GM23338 (cell line): ENCODE results near the gene DIP2C. TPM values are rescaled to one million over a fixed set of nuclear protein-coding genes. Genes with fewer than 3 reads are reported as not detected.

ENCODE experiments used
- ATAC-seq: fragments of 200-7000 bp; cut with Tn5 transposase; 3 replicates; pipeline ENCODE4 v1.9.1; 2020
- DNase-seq: peaks from one replicate; pipeline ENCODE4 v3.0.0-alpha.2; 2015; ENCODE audit warnings: low spot score
- H2AFZ ChIP-seq: fragments of 200-600 bp; sonication (generic); 2 replicates; pipeline ENCODE4 v1.8.0; 2016; ENCODE audit warnings: antibody characterized with exemption, mild to moderate bottlenecking, moderate library complexity
- H3F3A ChIP-seq: fragments of 200-600 bp; sonication (generic); replicated peaks from 2 replicates; pipeline ENCODE4 v1.8.0; 2017; ENCODE audit warnings: antibody characterized with exemption, mixed run types, low read depth
- H3K27ac ChIP-seq: fragments of 200-600 bp; sonication (generic); 2 replicates; pipeline ENCODE4 v1.6.1; 2016; ENCODE audit warnings: low read depth
- H3K27me3 ChIP-seq: fragments of 200-600 bp; sonication (generic); 2 replicates; pipeline ENCODE4 v1.8.0; 2016; ENCODE audit warnings: mild to moderate bottlenecking, mixed run types, moderate library complexity; ENCODE audit not compliant: insufficient read depth
- H3K36me3 ChIP-seq: fragments of 200-600 bp; sonication (generic); 2 replicates; pipeline ENCODE4 v1.8.0; 2016; ENCODE audit warnings: mild to moderate bottlenecking; ENCODE audit not compliant: insufficient read depth
- H3K4me1 ChIP-seq: fragments of 200-600 bp; sonication (generic); 2 replicates; pipeline ENCODE4 v1.8.0; 2016; ENCODE audit warnings: mild to moderate bottlenecking, moderate library complexity; ENCODE audit not compliant: insufficient read depth
- H3K4me2 ChIP-seq: fragments of 200-600 bp; sonication (generic); 2 replicates; pipeline ENCODE4 v1.7.1; 2017; ENCODE audit warnings: mixed run types
- H3K4me3 ChIP-seq: fragments of 200-600 bp; sonication (generic); 2 replicates; pipeline ENCODE4 v1.6.1; 2016; ENCODE audit warnings: mixed run types
- H3K79me2 ChIP-seq: fragments of 200-600 bp; sonication (generic); replicated peaks from 2 replicates; pipeline ENCODE4 v1.8.0; 2017; ENCODE audit warnings: mild to moderate bottlenecking; ENCODE audit not compliant: insufficient read depth
- H3K9me2 ChIP-seq: fragments of 200-600 bp; sonication (generic); 2 replicates; pipeline ENCODE4 v1.8.0; 2017; ENCODE audit not compliant: insufficient read depth
- H4K20me1 ChIP-seq: fragments of 200-600 bp; sonication (generic); replicated peaks from 2 replicates; pipeline ENCODE4 v1.8.0; 2017; ENCODE audit warnings: mild to moderate bottlenecking; ENCODE audit not compliant: insufficient read depth
- H3K27ac Mint-ChIP-seq: 2 replicates; pipeline ENCODE4 v1.8.0; 2020; ENCODE audit warnings: inconsistent platforms, mild to moderate bottlenecking, moderate library complexity, mixed read lengths
- H3K27me3 Mint-ChIP-seq: 3 replicates; pipeline ENCODE4 v1.8.0; 2022; ENCODE audit warnings: low read depth, mild to moderate bottlenecking, moderate library complexity, mixed read lengths, inconsistent platforms; ENCODE audit not compliant: insufficient read depth, poor library complexity
- H3K36me3 Mint-ChIP-seq: 3 replicates; pipeline ENCODE4 v1.8.0; 2021; ENCODE audit warnings: low read depth, mild to moderate bottlenecking, inconsistent platforms, moderate library complexity, mixed read lengths
- H3K4me1 Mint-ChIP-seq: 3 replicates; pipeline ENCODE4 v1.8.0; 2020; ENCODE audit warnings: mild to moderate bottlenecking, inconsistent platforms, mixed read lengths
- H3K4me3 Mint-ChIP-seq: 3 replicates; pipeline ENCODE4 v1.8.0; 2021; ENCODE audit warnings: moderate library complexity, mild to moderate bottlenecking, inconsistent platforms, mixed read lengths
- H3K9me3 Mint-ChIP-seq: 3 replicates; pipeline ENCODE4 v1.8.0; 2020; ENCODE audit warnings: moderate library complexity, mild to moderate bottlenecking, inconsistent platforms, mixed read lengths
- CREB1 ChIP-seq: fragments of 250-450 bp; sonication (Bioruptor Pico); IDR thresholded peaks from 2 replicates; pipeline ENCODE4 v1.5.0; 2020; ENCODE audit warnings: low read depth, mild to moderate bottlenecking, moderate library complexity
- ZNF114 ChIP-seq: fragments of 250-450 bp; sonication (Bioruptor Pico); IDR thresholded peaks from 2 replicates; pipeline ENCODE4 v1.5.0; 2020; ENCODE audit warnings: mild to moderate bottlenecking, moderate library complexity
- ZNF331 ChIP-seq: fragments of 250-450 bp; sonication (Bioruptor Pico); IDR thresholded peaks from 2 replicates; pipeline ENCODE4 v1.5.0; 2020; ENCODE audit warnings: low read depth, mild to moderate bottlenecking, moderate library complexity
- polyA plus RNA-seq: library from polyadenylated mRNA; unstranded; fragments of >200 nt; fragmentation: Nextera tagmentation; extraction: Ambion mirVana; gene quantifications from 2 replicates; pipeline ENCODE4 v1.2.1, GENCODE V29; 2016
- total RNA-seq: library from RNA; depleted of rRNA; stranded (reverse); fragments of >200 nt; shearing (Covaris generic); gene quantifications from 2 replicates; pipeline ENCODE4 v1.2.3, GENCODE V29; 2014
- TF ChIP-seq, protein P1 (sequence below), 2 experiments: fragments of 200-600 bp in 1 of 2; sonication (generic) in 1 of 2; conservative IDR thresholded peaks; 2 replicates each; pipeline versions ENCODE4 v1.5.1 to v1.6.1; 2016 to 2017; ENCODE audit warnings: antibody characterized with exemption in 2 of 2, low read depth in 2 of 2, mild to moderate bottlenecking in 2 of 2, moderate library complexity in 1 of 2
- TF ChIP-seq, protein P2 (sequence below): IDR thresholded peaks from one replicate; pipeline ENCODE4 v1.6.1; 2018; ENCODE audit warnings: antibody characterized with exemption; ENCODE audit not compliant: unreplicated experiment
- TF ChIP-seq, protein P3 (sequence below): IDR thresholded peaks from 2 replicates; pipeline ENCODE4 v1.6.1; 2016; ENCODE audit warnings: antibody characterized with exemption
- TF ChIP-seq, protein P4 (sequence below): fragments of 250-450 bp; sonication (Bioruptor Pico); IDR thresholded peaks from 2 replicates; pipeline ENCODE4 v1.5.0; 2020; ENCODE audit warnings: mild to moderate bottlenecking, moderate library complexity

DIP2C gene
- total and polyA plus RNA-seq, 2 experiments from 2014 or later, result 5.1 to 7.7 TPM

DNA sequence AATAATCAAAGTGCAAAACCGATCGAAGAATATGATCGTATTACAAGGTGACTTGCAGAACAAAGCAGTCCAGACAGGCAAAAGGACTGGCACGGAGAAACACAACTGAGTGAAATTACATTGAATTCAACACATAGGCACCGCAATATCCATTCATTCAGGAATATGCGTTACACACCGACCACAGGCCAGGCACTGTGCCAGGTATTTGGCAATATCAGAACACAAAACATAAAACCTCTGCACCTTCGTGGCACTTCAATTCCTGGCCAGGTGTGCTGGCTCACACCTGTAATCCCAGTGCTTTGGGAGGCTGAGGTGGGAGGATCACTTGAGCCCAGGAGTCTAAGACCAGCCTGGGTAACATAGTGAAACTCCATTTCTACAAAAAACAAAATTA, 187.9 kb downstream of the DIP2C start:
- TF ChIP-seq, protein P1, sequence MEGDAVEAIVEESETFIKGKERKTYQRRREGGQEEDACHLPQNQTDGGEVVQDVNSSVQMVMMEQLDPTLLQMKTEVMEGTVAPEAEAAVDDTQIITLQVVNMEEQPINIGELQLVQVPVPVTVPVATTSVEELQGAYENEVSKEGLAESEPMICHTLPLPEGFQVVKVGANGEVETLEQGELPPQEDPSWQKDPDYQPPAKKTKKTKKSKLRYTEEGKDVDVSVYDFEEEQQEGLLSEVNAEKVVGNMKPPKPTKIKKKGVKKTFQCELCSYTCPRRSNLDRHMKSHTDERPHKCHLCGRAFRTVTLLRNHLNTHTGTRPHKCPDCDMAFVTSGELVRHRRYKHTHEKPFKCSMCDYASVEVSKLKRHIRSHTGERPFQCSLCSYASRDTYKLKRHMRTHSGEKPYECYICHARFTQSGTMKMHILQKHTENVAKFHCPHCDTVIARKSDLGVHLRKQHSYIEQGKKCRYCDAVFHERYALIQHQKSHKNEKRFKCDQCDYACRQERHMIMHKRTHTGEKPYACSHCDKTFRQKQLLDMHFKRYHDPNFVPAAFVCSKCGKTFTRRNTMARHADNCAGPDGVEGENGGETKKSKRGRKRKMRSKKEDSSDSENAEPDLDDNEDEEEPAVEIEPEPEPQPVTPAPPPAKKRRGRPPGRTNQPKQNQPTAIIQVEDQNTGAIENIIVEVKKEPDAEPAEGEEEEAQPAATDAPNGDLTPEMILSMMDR (conservative IDR thresholded peaks at IDR 0.05; ENCODE audit: low read depth in 2 of 2), result no peak
- TF ChIP-seq, protein P2, sequence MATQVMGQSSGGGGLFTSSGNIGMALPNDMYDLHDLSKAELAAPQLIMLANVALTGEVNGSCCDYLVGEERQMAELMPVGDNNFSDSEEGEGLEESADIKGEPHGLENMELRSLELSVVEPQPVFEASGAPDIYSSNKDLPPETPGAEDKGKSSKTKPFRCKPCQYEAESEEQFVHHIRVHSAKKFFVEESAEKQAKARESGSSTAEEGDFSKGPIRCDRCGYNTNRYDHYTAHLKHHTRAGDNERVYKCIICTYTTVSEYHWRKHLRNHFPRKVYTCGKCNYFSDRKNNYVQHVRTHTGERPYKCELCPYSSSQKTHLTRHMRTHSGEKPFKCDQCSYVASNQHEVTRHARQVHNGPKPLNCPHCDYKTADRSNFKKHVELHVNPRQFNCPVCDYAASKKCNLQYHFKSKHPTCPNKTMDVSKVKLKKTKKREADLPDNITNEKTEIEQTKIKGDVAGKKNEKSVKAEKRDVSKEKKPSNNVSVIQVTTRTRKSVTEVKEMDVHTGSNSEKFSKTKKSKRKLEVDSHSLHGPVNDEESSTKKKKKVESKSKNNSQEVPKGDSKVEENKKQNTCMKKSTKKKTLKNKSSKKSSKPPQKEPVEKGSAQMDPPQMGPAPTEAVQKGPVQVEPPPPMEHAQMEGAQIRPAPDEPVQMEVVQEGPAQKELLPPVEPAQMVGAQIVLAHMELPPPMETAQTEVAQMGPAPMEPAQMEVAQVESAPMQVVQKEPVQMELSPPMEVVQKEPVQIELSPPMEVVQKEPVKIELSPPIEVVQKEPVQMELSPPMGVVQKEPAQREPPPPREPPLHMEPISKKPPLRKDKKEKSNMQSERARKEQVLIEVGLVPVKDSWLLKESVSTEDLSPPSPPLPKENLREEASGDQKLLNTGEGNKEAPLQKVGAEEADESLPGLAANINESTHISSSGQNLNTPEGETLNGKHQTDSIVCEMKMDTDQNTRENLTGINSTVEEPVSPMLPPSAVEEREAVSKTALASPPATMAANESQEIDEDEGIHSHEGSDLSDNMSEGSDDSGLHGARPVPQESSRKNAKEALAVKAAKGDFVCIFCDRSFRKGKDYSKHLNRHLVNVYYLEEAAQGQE, result no peak
- TF ChIP-seq, protein P3, sequence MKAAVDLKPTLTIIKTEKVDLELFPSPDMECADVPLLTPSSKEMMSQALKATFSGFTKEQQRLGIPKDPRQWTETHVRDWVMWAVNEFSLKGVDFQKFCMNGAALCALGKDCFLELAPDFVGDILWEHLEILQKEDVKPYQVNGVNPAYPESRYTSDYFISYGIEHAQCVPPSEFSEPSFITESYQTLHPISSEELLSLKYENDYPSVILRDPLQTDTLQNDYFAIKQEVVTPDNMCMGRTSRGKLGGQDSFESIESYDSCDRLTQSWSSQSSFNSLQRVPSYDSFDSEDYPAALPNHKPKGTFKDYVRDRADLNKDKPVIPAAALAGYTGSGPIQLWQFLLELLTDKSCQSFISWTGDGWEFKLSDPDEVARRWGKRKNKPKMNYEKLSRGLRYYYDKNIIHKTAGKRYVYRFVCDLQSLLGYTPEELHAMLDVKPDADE, result no peak
- TF ChIP-seq CREB1 (CRISPR knock-in tag) (no peak), ZNF114 (CRISPR knock-in tag) (no peak), ZNF331 (CRISPR knock-in tag) (no peak)
- TF ChIP-seq, protein P4, sequence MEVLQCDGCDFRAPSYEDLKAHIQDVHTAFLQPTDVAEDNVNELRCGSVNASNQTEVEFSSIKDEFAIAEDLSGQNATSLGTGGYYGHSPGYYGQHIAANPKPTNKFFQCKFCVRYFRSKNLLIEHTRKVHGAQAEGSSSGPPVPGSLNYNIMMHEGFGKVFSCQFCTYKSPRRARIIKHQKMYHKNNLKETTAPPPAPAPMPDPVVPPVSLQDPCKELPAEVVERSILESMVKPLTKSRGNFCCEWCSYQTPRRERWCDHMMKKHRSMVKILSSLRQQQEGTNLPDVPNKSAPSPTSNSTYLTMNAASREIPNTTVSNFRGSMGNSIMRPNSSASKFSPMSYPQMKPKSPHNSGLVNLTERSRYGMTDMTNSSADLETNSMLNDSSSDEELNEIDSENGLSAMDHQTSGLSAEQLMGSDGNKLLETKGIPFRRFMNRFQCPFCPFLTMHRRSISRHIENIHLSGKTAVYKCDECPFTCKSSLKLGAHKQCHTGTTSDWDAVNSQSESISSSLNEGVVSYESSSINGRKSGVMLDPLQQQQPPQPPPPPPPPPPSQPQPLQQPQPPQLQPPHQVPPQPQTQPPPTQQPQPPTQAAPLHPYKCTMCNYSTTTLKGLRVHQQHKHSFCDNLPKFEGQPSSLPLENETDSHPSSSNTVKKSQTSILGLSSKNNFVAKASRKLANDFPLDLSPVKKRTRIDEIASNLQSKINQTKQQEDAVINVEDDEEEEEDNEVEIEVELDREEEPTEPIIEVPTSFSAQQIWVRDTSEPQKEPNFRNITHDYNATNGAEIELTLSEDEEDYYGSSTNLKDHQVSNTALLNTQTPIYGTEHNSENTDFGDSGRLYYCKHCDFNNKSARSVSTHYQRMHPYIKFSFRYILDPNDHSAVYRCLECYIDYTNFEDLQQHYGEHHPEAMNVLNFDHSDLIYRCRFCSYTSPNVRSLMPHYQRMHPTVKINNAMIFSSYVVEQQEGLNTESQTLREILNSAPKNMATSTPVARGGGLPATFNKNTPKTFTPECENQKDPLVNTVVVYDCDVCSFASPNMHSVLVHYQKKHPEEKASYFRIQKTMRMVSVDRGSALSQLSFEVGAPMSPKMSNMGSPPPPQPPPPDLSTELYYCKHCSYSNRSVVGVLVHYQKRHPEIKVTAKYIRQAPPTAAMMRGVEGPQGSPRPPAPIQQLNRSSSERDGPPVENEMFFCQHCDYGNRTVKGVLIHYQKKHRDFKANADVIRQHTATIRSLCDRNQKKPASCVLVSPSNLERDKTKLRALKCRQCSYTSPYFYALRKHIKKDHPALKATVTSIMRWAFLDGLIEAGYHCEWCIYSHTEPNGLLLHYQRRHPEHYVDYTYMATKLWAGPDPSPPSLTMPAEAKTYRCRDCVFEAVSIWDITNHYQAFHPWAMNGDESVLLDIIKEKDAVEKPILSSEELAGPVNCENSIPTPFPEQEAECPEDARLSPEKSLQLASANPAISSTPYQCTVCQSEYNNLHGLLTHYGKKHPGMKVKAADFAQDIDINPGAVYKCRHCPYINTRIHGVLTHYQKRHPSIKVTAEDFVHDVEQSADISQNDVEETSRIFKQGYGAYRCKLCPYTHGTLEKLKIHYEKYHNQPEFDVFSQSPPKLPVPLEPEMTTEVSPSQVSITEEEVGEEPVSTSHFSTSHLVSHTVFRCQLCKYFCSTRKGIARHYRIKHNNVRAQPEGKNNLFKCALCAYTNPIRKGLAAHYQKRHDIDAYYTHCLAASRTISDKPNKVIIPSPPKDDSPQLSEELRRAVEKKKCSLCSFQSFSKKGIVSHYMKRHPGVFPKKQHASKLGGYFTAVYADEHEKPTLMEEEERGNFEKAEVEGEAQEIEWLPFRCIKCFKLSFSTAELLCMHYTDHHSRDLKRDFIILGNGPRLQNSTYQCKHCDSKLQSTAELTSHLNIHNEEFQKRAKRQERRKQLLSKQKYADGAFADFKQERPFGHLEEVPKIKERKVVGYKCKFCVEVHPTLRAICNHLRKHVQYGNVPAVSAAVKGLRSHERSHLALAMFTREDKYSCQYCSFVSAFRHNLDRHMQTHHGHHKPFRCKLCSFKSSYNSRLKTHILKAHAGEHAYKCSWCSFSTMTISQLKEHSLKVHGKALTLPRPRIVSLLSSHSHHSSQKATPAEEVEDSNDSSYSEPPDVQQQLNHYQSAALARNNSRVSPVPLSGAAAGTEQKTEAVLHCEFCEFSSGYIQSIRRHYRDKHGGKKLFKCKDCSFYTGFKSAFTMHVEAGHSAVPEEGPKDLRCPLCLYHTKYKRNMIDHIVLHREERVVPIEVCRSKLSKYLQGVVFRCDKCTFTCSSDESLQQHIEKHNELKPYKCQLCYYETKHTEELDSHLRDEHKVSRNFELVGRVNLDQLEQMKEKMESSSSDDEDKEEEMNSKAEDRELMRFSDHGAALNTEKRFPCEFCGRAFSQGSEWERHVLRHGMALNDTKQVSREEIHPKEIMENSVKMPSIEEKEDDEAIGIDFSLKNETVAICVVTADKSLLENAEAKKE (CRISPR knock-in tag), result no peak
- Histone ChIP-seq H3K4me2 (no peak overlapping the region), H3K27me3 (peaks cover 40% of the 10 kb centered on the region), H3K27ac (no peak overlapping the region), H3K4me1 (no peaks in the 10 kb centered on the region), H3K79me2 (no peaks in the 10 kb centered on the region; the same call in 1 of the 2 replicates), H3K4me3 (no peak overlapping the region), H2AFZ (no peak overlapping the region), H3F3A (no peaks in the 10 kb centered on the region), H4K20me1 (peaks cover 24% of the 10 kb centered on the region), H3K9me2 (no peaks in the 10 kb centered on the region), H3K36me3 (no peaks in the 10 kb centered on the region)
- Mint-ChIP-seq H3K9me3 (no peaks in the 10 kb centered on the region; the same call in 2 of the 3 replicates), H3K27ac (no peak overlapping the region), H3K36me3 (no peaks in the 10 kb centered on the region), H3K27me3 (peaks cover 41% of the 10 kb centered on the region), H3K4me3 (no peak overlapping the region), H3K4me1 (peaks cover 11% of the 10 kb centered on the region)
- ATAC-seq, result no peak
- DNase-seq, result no peak
